Panc1 (cell line): Measurements from ENCODE around the gene FGFBP1. TPM values are rescaled to one million over a fixed set of nuclear protein-coding genes. Genes with fewer than 3 reads are reported as not detected.

ENCODE experiments used
- ATAC-seq: fragments of 200-7000 bp; cut with Tn5 transposase; 2 replicates; pipeline ENCODE4 v1.9.1; 2020; ENCODE audit warnings: mild to moderate bottlenecking, moderate library complexity
- BruUV-seq: library from RNA; stranded (reverse); fragments of 400-500 nt; replicated peaks from 2 replicates; lab custom pipeline; 2021; lab: Mats Ljungman, UMichigan
- CTCF ChIA-PET: fragments of 300-600 bp; sonication (Branson Sonifier 250); formaldehyde crosslinking; loops from one replicate; lab custom pipeline; 2022; ENCODE audit warnings: antibody characterized with exemption; lab: Charles Lee
- POLR2A ChIA-PET: fragments of 300-600 bp; sonication (Branson Sonifier 250); formaldehyde crosslinking; loops from one replicate; lab custom pipeline; 2022; ENCODE audit warnings: antibody characterized with exemption; lab: Charles Lee
- DNase-seq: peaks from one replicate; pipeline ENCODE4 v3.0.0-alpha.2; 2010; ENCODE audit warnings: low read depth, low spot score
- H3K27ac ChIP-seq: 2 replicates; pipeline ENCODE4 v1.5.1; 2011; ENCODE audit warnings: mild to moderate bottlenecking, low read length, inconsistent platforms
- H3K27me3 ChIP-seq: fragments of 200-500 bp; sonication (Bioruptor generic); 2 replicates; pipeline ENCODE4 v1.6.0; 2014; ENCODE audit warnings: low read length, inconsistent platforms; ENCODE audit not compliant: control insufficient read depth, insufficient read depth
- H3K36me3 ChIP-seq: fragments of 200-500 bp; sonication (Bioruptor generic); 2 replicates; pipeline ENCODE4 v1.5.1; 2014; ENCODE audit warnings: inconsistent platforms, mild to moderate bottlenecking, low read length, moderate library complexity; ENCODE audit not compliant: control insufficient read depth, insufficient read depth
- H3K4me1 ChIP-seq: 2 replicates; pipeline ENCODE4 v1.5.1; 2011; ENCODE audit warnings: inconsistent platforms, mild to moderate bottlenecking, low read length, moderate library complexity; ENCODE audit not compliant: control insufficient read depth, insufficient read depth
- H3K4me3 ChIP-seq, 2 experiments: 2 replicates each; pipeline ENCODE4 v1.5.1; 2011 to 2012; ENCODE audit warnings: low read depth in 2 of 2, low read length in 2 of 2, mild to moderate bottlenecking in 2 of 2, inconsistent platforms in 1 of 2, moderate library complexity in 1 of 2
- H3K9me3 ChIP-seq: fragments of 200-500 bp; sonication (Bioruptor generic); 2 replicates; pipeline ENCODE4 v1.5.1; 2014; ENCODE audit warnings: low read depth, mild to moderate bottlenecking, inconsistent platforms, low read length, moderate library complexity; ENCODE audit not compliant: control insufficient read depth, insufficient read depth
- CTCF ChIP-seq: fragments of 450-650 bp; IDR thresholded peaks from 2 replicates; pipeline ENCODE4 v1.5.1; 2017; ENCODE audit warnings: mild to moderate bottlenecking
- POLR2AphosphoS5 ChIP-seq: IDR thresholded peaks from 2 replicates; pipeline ENCODE4 v1.6.1; 2012; ENCODE audit warnings: mild to moderate bottlenecking, low read depth, low read length, moderate library complexity
- REST ChIP-seq, 2 experiments: IDR thresholded peaks; 2 replicates each; pipeline ENCODE4 v1.6.1; 2011 to 2012; ENCODE audit warnings: low read depth in 2 of 2, control low read depth in 1 of 2, low read length in 1 of 2, mild to moderate bottlenecking in 1 of 2, moderate library complexity in 1 of 2; ENCODE audit not compliant: insufficient read depth in 1 of 2
- SIN3A ChIP-seq: IDR thresholded peaks from 2 replicates; pipeline ENCODE4 v1.6.1; 2012; ENCODE audit warnings: low read depth, mild to moderate bottlenecking, low read length, moderate library complexity, borderline replicate concordance; ENCODE audit not compliant: insufficient read depth
- TCF7L2 ChIP-seq: IDR thresholded peaks from 2 replicates; pipeline ENCODE4 v1.6.1; 2011; ENCODE audit warnings: mild to moderate bottlenecking, low read depth, low read length, inconsistent platforms
- in situ Hi-C: cut with HindIII; loops from 2 replicates; pipeline ENCODE4 v1.10.0; 2016; ENCODE audit warnings: low sequenced_read_pairs, low pct_unique_long_range_greater_than_20kb
- intact Hi-C: fragments of 100-400 bp; cut with micrococcal nuclease; formaldehyde crosslinking; loops from one replicate; pipeline ENCODE4 v1.10.0; 2022; ENCODE audit not compliant: unreplicated experiment
- total RNA-seq: library from RNA; stranded (reverse); gene quantifications from one replicate; pipeline ENCODE4 v1.2.1, GENCODE V29; 2021; ENCODE audit not compliant: unreplicated experiment

FGFBP1 gene
- total RNA-seq, 1 experiment from 2014 or later: 0.39 TPM

- H3K27me3 ChIP-seq: no peaks in the 10 kb centered on the region
- BruUV-seq: no TSS peak
Measured at GRCh38 chr4:15899511-15899910, 39.0 kb downstream of the FGFBP1 start.

GRCh38 chr4:15898902-15899301 lies 39.6 kb downstream of the FGFBP1 start:
- Histone ChIP-seq H3K27ac (no peak overlapping the region), H3K9me3 (no peaks in the 10 kb centered on the region), H3K4me3 (no peak overlapping the region), H3K36me3 (no peaks in the 10 kb centered on the region), H3K4me1 (no peaks in the 10 kb centered on the region), H3K27me3 (no peaks in the 10 kb centered on the region)
- TF ChIP-seq CTCF (no peak), POLR2AphosphoS5 (no peak), REST (IDR thresholded peaks at IDR 0.05; ENCODE audit: insufficient read depth in 1 of 2, low read depth in 2 of 2, low read length in 1 of 2) (no peak), TCF7L2 (no peak), SIN3A (no peak)
- ChIA-PET POLR2A (no interaction called here), CTCF (no interaction called here)
- no TSS peak for BruUV-seq
- intact Hi-C loops: no loop called here
- DNase-seq (no peak), ATAC-seq (no peak)
- in situ Hi-C loops: no loop called here

More at GRCh38 chr4:15899511-15899910, 39.0 kb downstream of the FGFBP1 start:
- H3K9me3 ChIP-seq: no peaks in the 10 kb centered on the region
- ChIA-PET POLR2A (no interaction called here), CTCF (no interaction called here)
- no peak overlapping the region for H3K4me3 ChIP-seq
- intact Hi-C loops (no loop called here), in situ Hi-C loops (no loop called here)
- no peak overlapping the region for H3K27ac ChIP-seq
- no peaks in the 10 kb centered on the region for H3K36me3 ChIP-seq
- DNase-seq (no peak), ATAC-seq (no peak)
- H3K4me1 ChIP-seq: no peaks in the 10 kb centered on the region
- no peak for TF ChIP-seq REST (IDR thresholded peaks at IDR 0.05; ENCODE audit: insufficient read depth in 1 of 2, low read depth in 2 of 2, low read length in 1 of 2)
- TF ChIP-seq TCF7L2: no peak
